ENCODE measurements around the gene LUM. TPM values are rescaled to one million over a fixed set of nuclear protein-coding genes. Genes with fewer than 3 reads are reported as not detected.

Gene LUM
- total and polyA plus RNA-seq, 2 of the 4 experiments (the other 2 are of a cell fraction), result 50.0 to 70.5 TPM

GRCh38 chr12:91109581-91110310 lies 1.5 kb downstream of the LUM start:
- Histone ChIP-seq H4K8ac (ENCODE audit: low read depth in 2 of 2, low read length in 2 of 2) (peak overlapping the region in 1 of 2 experiments; percentile 67; a peak in 2 of 4 replicates), H3K27ac (ENCODE audit: insufficient read depth, low read length) (peak overlapping the region; percentile 47; the same call in 1 of the 2 replicates), H4K91ac (ENCODE audit: insufficient read depth, low read depth, low read length) (peak overlapping the region; percentile 59; the same call in 1 of the 2 replicates), H2BK20ac (ENCODE audit: low read depth, low read length) (peak overlapping the region; percentile 89), H3K79me1 (ENCODE audit: low read depth in 1 of 2, low read length in 2 of 2) (peaks cover 0 to 17% of the 10 kb centered on the region in 2 experiments; a peak in 3 of 4 replicates), H3K9me1 (ENCODE audit: insufficient read depth, low read length) (no peaks in the 10 kb centered on the region; the same call in 1 of the 2 replicates), H2AK5ac (ENCODE audit: low read depth, low read length) (no peak overlapping the region), H3K23ac (ENCODE audit: low read depth, low read length) (peak overlapping the region; percentile 8; the same call in 1 of the 2 replicates), H2AK9ac (replicated peaks; ENCODE audit: low read depth, low read length, poor library complexity) (no peak overlapping the region), H3K36me3 (ENCODE audit: control insufficient read depth, insufficient read depth, low read length) (peaks cover 7% of the 10 kb centered on the region), H3K4me3 (ENCODE audit: insufficient read depth, low read depth, low read length) (peak overlapping the region; percentile 48), H2AFZ (replicated peaks; ENCODE audit: low read length, poor library complexity) (no peak overlapping the region), H4K20me1 (ENCODE audit: insufficient read depth, low read length) (no peaks in the 10 kb centered on the region), H3K9ac (ENCODE audit: low read depth, low read length) (peak overlapping the region; percentile 63), H3K14ac (replicated peaks; ENCODE audit: low read depth, low read length) (peak overlapping the region; percentile 61; the same call in 1 of the 2 replicates), H3K4ac (ENCODE audit: low read depth, low read length) (peak overlapping the region; percentile 84), H3K9me3 (ENCODE audit: control insufficient read depth, insufficient read depth, low read length) (no peaks in the 10 kb centered on the region), H4K5ac (ENCODE audit: low read depth, low read length) (peak overlapping the region; percentile 70), H3K27me3 (ENCODE audit: control insufficient read depth, insufficient read depth, low read length) (no peaks in the 10 kb centered on the region), H3K56ac (ENCODE audit: extremely low read depth, insufficient read depth, low read length) (peak overlapping the region; percentile 49; the same call in 1 of the 2 replicates), H2BK15ac (ENCODE audit: low read depth, low read length) (peak overlapping the region; percentile 71; the same call in 1 of the 3 replicates), H3K18ac (ENCODE audit: low read depth, low read length) (peak overlapping the region; percentile 92), H3K4me1 (ENCODE audit: control insufficient read depth, insufficient read depth, low read length) (peaks cover 2% of the 10 kb centered on the region; the same call in 1 of the 2 replicates), H3K4me2 (ENCODE audit: low read depth, low read length) (peak overlapping the region; percentile 96), H2BK5ac (ENCODE audit: low read depth, low read length, poor library complexity, severe bottlenecking) (peak overlapping the region; percentile 58), H2BK120ac (ENCODE audit: low read depth, low read length) (peak overlapping the region; percentile 83)
- ATAC-seq (ENCODE audit: low read depth), result no peak
- POLR2A ChIA-PET (ENCODE audit: unreplicated experiment), result interaction anchor here (0.7 kb wide), 1 partner anchor 68 kb away, joined by 3 read pairs; no protein-coding TSS in a partner anchor
- no TSS peak for BruUV-seq (replicated peaks)
- WGBS, 2 experiments (ENCODE audit: extremely low coverage in 2 of 2, insufficient read length in 1 of 2), result no CpG with 5 or more reads among the region's 2 CpGs
- CTCF ChIA-PET, result interaction anchor here (0.6 to 2.3 kb wide), 6 partner anchors 132 to 1473 kb away, joined by 3 to 7 read pairs (median 5); no protein-coding TSS in a partner anchor
- TF ChIP-seq RAD21 (IDR thresholded peaks at IDR 0.05; ENCODE audit: low read length), result no peak
- no peak for TF ChIP-seq CEBPB (IDR thresholded peaks at IDR 0.05; ENCODE audit: low read depth, low read length)
- TF ChIP-seq CTCF (conservative IDR thresholded peaks at IDR 0.05; ENCODE audit: low read depth, low read length), result no peak
- no peak for TF ChIP-seq POLR2A (IDR thresholded peaks at IDR 0.05; ENCODE audit: low read depth, low read length)
- no peak for TF ChIP-seq FOS (IDR thresholded peaks at IDR 0.05; ENCODE audit: low read depth, low read length)
- TF ChIP-seq USF2 (IDR thresholded peaks at IDR 0.05; ENCODE audit: low read depth, low read length), result no peak
- TF ChIP-seq SMC3 (IDR thresholded peaks at IDR 0.05; ENCODE audit: low read depth, low read length), result no peak
- no peak for TF ChIP-seq CHD1 (IDR thresholded peaks at IDR 0.05; ENCODE audit: low read depth, low read length)
- no peak for TF ChIP-seq MXI1 (IDR thresholded peaks at IDR 0.05; ENCODE audit: borderline replicate concordance, low read depth, low read length)
- no peak for TF ChIP-seq ELK1 (IDR thresholded peaks at IDR 0.05; ENCODE audit: borderline replicate concordance, low read depth, low read length)
- no peak for TF ChIP-seq MAZ (IDR thresholded peaks at IDR 0.05; ENCODE audit: borderline replicate concordance, low read depth, low read length)
- DNase-seq, result no peak
- intact Hi-C loops (cut with micrococcal nuclease), result loop anchor here (1.0 to 5.0 kb wide), 4 partner anchors 63 to 217 kb away; no protein-coding TSS in a partner anchor
- dilution Hi-C loops (cut with HindIII; ENCODE audit: low sequenced_read_pairs, unreplicated experiment), result no loop called here
- in situ Hi-C loops (cut with MboI; ENCODE audit: low sequenced_read_pairs), result no loop called here
